Activated CD4-positive, CD25-positive, alpha-beta regulatory T cell treated with anti-CD3 and anti-CD28 coated beads, Interleukin-2, amount 50 U/mL, for 24 hours (primary cell): Measurements from ENCODE around the gene TSPAN15.
A peak's percentile ranks its signal among the peaks of the same experiment; 100 is the strongest.

Source experiments
- ATAC-seq, 2 donors: fragments of 150-1000 bp; cut with Tn5 transposase; one replicate each; pipeline ENCODE4 v1.10.0; 2021; ENCODE audit warnings: mild to moderate bottlenecking in 1 of 2, moderate library complexity in 1 of 2

TSPAN15 gene

GRCh38 chr10:69451209-69451783 is at the start of gene TSPAN15:
Gene TSPAN15, plus strand, starts transcription at chr10:69451465. Its CDS starts 130 bp downstream, at chr10:69451595.
- peak; percentile 95 to 97 for ATAC-seq

- no peak for ATAC-seq
These were observed 48.9 kb upstream of the TSPAN15 start for GRCh38 chr10:69402386-69402785.

- no peak for ATAC-seq
These were observed 48.2 kb upstream of the TSPAN15 start for GRCh38 chr10:69403066-69403465.

GRCh38 chr10:69403519-69403918 is 47.7 kb upstream of the TSPAN15 start:
- no peak for ATAC-seq

- no peak for ATAC-seq
These were observed 46.5 kb upstream of the TSPAN15 start for GRCh38 chr10:69404786-69405185.

- ATAC-seq, result no peak
These were observed 46.0 kb upstream of the TSPAN15 start for GRCh38 chr10:69405221-69405620.

- ATAC-seq, result no peak
These were observed 44.9 kb upstream of the TSPAN15 start for GRCh38 chr10:69406302-69406811.

GRCh38 chr10:69406816-69407580 is 44.3 kb upstream of the TSPAN15 start:
- ATAC-seq, result no peak

- ATAC-seq, result no peak
These were observed 43.5 kb upstream of the TSPAN15 start for GRCh38 chr10:69407621-69408301.

GRCh38 chr10:69408318-69409175 is 42.7 kb upstream of the TSPAN15 start:
- peak; percentile 96 to 97 for ATAC-seq

- no peak for ATAC-seq
These were observed 42.1 kb upstream of the TSPAN15 start for GRCh38 chr10:69409176-69409495.

- no peak for ATAC-seq
These were observed 41.3 kb upstream of the TSPAN15 start for GRCh38 chr10:69409968-69410367.

- ATAC-seq, result no peak
These were observed 40.8 kb upstream of the TSPAN15 start for GRCh38 chr10:69410487-69410886.

- no peak for ATAC-seq
These were observed 39.8 kb upstream of the TSPAN15 start for GRCh38 chr10:69411476-69411875.

GRCh38 chr10:69412232-69412790 is 39.0 kb upstream of the TSPAN15 start:
- no peak for ATAC-seq

GRCh38 chr10:69413221-69413865 is 37.9 kb upstream of the TSPAN15 start:
- no peak for ATAC-seq

GRCh38 chr10:69414036-69415018 is 36.9 kb upstream of the TSPAN15 start:
- no peak for ATAC-seq

- ATAC-seq, result no peak
These were observed 36.2 kb upstream of the TSPAN15 start for GRCh38 chr10:69415049-69415448.

- no peak for ATAC-seq
These were observed 35.3 kb upstream of the TSPAN15 start for GRCh38 chr10:69415951-69416350.

GRCh38 chr10:69416695-69417094 is 34.6 kb upstream of the TSPAN15 start, which contains the start of gene TACR2:
Gene TACR2, minus strand, starts transcription at chr10:69416918. Its CDS starts 595 bp downstream, at chr10:69416323.
- no peak for ATAC-seq

GRCh38 chr10:69417542-69417941 is 33.7 kb upstream of the TSPAN15 start:
- no peak for ATAC-seq
